Astrocyte of the cerebellum (primary cell): ENCODE results near the gene OSBPL2.

Experiments
- DNase-seq: peaks from one replicate; pipeline ENCODE4 v3.0.0-alpha.2; 2011; ENCODE audit warnings: low read depth
- H3K4me3 ChIP-seq: 2 replicates; pipeline ENCODE4 v1.5.1; 2011; ENCODE audit warnings: mild to moderate bottlenecking, low read depth, low read length, moderate library complexity
- in situ Hi-C: cut with HindIII; loops from 2 replicates; pipeline ENCODE4 v1.10.0; 2017; ENCODE audit warnings: low sequenced_read_pairs
- TF ChIP-seq, protein P1 (sequence below): IDR thresholded peaks from 2 replicates; pipeline ENCODE4 v1.5.1; 2012; ENCODE audit warnings: low read length, low read depth, moderate library complexity, mild to moderate bottlenecking; ENCODE audit errors: missing control alignments

The OSBPL2 gene

DNA sequence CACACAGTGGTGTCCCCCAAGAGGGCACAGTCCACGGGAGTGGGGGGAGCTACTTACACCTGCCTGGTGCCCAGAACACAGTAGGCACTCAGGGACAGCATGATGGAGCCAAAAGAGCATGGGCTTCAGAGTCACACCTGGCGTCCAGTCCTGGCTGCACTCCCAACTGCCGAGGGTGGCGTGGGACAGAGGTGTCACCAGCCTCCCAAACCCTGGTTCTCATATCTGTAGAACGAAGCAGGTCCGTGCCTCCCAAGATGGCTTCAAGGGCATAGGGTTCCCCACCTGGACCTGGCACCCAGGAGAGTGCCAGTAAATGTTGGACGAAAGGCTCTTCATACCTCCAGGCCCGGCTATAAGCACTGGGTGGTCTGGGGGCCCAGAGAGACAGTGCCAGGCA is 27.1 kb upstream of the OSBPL2 start:
- TF ChIP-seq, protein P1, sequence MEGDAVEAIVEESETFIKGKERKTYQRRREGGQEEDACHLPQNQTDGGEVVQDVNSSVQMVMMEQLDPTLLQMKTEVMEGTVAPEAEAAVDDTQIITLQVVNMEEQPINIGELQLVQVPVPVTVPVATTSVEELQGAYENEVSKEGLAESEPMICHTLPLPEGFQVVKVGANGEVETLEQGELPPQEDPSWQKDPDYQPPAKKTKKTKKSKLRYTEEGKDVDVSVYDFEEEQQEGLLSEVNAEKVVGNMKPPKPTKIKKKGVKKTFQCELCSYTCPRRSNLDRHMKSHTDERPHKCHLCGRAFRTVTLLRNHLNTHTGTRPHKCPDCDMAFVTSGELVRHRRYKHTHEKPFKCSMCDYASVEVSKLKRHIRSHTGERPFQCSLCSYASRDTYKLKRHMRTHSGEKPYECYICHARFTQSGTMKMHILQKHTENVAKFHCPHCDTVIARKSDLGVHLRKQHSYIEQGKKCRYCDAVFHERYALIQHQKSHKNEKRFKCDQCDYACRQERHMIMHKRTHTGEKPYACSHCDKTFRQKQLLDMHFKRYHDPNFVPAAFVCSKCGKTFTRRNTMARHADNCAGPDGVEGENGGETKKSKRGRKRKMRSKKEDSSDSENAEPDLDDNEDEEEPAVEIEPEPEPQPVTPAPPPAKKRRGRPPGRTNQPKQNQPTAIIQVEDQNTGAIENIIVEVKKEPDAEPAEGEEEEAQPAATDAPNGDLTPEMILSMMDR, result no peak
- in situ Hi-C loops, result no loop called here
- no peak for DNase-seq
- H3K4me3 ChIP-seq, result no peak overlapping the region

DNA sequence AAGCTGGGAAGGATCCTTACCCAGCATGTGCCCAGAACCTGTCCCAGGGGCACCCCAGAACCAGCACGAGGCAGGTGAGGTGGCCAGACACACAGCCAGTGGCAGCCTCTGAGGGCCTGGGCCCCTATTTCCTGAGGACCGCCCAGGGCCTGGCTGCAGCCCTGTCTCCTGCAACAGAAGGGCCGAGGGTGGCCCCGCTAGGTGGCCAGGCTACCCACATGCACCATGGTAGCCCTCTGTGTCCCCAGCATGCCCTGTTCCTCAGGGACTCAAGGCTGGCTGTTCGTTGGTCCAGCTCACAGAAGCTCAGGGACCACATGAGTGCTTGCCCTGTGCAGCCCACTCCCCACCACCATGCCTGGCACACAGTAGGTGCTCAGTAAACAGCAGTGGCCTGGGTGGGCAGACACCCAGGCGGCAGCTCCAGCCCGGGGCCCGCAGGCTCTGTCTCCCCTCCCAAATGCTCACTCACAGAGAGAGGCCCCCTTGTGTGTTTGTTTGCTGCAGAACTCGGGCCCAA is 26.5 kb upstream of the OSBPL2 start:
- in situ Hi-C loops, result no loop called here

DNA sequence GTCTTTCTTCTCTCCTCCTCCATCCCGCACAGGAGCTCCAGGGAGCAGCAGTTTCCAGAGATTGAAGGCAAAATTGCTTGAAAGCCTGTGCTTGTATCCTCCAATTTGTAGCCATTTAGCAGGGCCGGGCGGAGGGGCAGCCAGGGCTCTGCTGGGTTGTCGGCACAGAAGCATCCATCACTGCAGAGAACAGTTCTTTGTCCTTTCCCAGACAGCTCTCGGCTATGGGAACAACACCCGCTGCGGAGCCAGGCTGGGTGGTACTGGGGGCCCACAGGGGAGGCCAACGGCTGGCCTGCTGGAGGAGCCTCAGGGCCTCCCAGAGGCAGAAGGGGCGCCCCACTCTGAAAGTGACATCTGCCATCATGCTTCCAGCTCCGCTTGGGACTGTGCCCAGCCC is 26.0 kb upstream of the OSBPL2 start:
- no peak for DNase-seq
- no peak overlapping the region for H3K4me3 ChIP-seq
- in situ Hi-C loops, result no loop called here
- TF ChIP-seq, protein P1, result no peak

More for the DNA sequence above, 26.5 kb upstream of the OSBPL2 start:
- TF ChIP-seq, protein P1, result no peak
- no peak for DNase-seq
- no peak overlapping the region for H3K4me3 ChIP-seq

DNA sequence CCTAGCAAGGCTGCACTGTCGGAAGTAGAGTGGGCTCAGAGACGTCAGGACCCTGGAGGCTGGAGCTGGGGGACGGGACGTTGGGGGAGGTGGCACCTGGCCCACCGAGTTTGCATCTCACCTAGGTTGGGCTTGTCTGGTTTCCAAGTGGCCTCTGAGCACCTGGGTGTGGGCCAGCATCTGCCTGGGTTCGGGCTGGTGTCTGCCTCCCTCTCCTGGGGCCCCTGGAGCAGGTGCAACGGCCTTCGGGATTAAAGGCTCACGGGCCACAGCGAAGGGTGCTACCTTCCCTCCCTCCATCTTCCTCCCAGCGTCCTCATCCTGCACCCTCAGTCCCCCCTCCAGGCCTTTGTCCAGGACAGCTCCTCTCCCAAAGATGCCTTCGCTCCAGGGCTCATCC is 24.3 kb upstream of the OSBPL2 start:
- in situ Hi-C loops, result no loop called here
- no peak for DNase-seq
- TF ChIP-seq, protein P1, result no peak
- H3K4me3 ChIP-seq, result no peak overlapping the region

DNA sequence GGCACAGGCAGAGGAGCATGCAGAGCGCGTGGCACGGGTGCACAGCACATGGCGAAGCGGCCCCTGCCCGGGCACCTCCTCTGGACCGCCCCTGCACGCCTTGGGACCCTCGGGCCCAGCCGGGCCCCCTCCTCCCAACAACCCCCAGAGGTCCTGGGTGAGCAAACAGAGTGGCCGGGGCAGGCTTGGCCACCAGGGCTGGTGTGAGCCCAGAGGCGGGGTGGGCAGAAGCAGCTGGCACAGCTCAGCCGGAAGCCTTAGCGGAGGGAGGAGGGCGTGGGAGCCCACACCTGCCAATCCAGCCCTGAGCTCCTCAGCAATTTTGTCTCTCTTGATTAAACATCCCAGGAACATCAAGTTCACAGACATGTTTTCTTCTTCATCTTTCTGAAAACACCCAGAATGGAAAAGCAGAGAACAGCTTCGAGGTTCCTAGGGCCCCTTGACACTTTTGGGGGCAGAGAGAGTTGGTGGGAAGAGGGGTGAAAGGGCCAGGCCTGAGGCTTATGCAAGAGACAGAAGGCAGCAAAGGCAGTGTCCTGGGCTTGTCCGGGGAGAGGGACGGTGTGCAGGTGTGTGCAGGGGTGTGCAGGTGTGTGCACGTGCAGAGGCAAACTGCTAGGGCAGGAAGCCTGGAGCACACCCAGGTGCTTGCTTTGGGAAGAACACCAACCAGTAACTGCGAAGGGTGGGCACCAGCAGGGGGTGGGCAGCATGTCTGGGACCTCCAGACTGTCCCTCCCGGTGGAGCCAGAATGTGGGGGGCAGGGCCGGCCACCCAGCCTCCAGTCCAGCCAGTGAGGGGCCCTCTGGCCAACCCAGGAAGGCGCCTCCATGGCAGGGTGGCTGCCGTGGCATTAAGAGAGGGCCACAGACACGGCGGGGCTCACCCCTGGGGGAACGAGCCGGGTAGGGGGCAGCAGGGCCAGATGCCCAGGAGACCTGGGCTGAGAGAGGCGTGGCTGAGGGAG is 23.0 kb upstream of the OSBPL2 start:
- TF ChIP-seq, protein P1, result no peak
- DNase-seq, result no peak
- in situ Hi-C loops, result no loop called here
- H3K4me3 ChIP-seq, result no peak overlapping the region

DNA sequence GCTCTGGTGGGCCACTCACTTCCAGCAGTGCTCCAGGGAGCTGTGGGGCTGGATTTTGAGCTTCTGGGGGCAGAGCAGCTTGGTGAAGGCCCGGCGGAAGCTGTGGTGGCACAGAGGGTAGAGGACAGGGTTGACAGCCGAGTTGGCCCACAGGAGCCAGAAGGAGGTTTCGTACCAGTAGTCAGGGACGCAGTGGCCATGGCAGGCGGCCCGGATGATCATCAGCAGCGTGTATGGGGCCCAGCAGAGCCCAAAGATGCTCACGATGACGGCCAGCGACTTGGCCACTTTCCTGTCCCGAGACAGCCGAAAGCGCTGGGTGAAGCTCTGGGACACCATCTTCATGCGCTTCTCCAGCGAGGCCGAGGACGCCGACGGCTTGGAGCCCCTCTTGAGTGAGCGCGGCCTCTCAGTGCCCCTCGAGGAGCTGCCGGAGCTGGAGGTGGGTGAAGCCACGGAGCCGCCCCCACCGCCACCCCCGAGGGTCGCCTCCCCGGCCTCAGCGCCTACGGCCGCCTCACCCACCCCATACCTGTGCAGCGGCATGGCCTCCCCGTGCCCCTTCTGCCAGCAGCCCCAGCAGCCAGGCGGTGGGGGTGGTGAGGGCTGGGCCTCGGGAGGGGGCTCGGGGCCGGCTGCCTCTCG is 22.2 kb upstream of the OSBPL2 start:
- in situ Hi-C loops, result no loop called here
- DNase-seq, result no peak
- no peak overlapping the region for H3K4me3 ChIP-seq
- TF ChIP-seq, protein P1, result no peak
